ENCODE measurements around the gene CYP2S1.

CYP2S1 gene

GRCh38 chr19:41205995-41206394 lies 13.0 kb downstream of the CYP2S1 start:
- Histone ChIP-seq H3K79me2 (ENCODE audit: low read length) (no peaks in the 10 kb centered on the region), H3K9ac (ENCODE audit: low read length) (no peak overlapping the region), H3K9me3 (ENCODE audit: insufficient read depth, low read length) (no peaks in the 10 kb centered on the region), H4K20me1 (ENCODE audit: insufficient read depth, low read length) (no peaks in the 10 kb centered on the region), H3K27me3 (ENCODE audit: low read depth, low read length) (0 out of 2 replicates have a peak, but pooled peaks cover 3% of the 10 kb centered on the region), H3K27ac (ENCODE audit: low read length) (no peak overlapping the region), H2AFZ (ENCODE audit: low read depth, low read length) (0 out of 2 replicates have a peak overlapping the region, but pooled peaks have one; percentile 52), H3K4me3 (ENCODE audit: low read length) (no peak overlapping the region), H3K4me1 (ENCODE audit: low read length) (no peaks in the 10 kb centered on the region), H3K4me2 (ENCODE audit: low read length) (no peak overlapping the region), H3K36me3 (replicated peaks; ENCODE audit: low read depth, low read length) (no peaks in the 10 kb centered on the region)
- TF ChIP-seq EZH2phosphoT487 (IDR thresholded peaks at IDR 0.05; ENCODE audit: low read depth) (no peak), CTCF (IDR thresholded peaks at IDR 0.05; ENCODE audit: low read depth, low read length) (peak; percentile 32)

- TF ChIP-seq EZH2phosphoT487 (IDR thresholded peaks at IDR 0.05; ENCODE audit: low read depth) (no peak), CTCF (IDR thresholded peaks at IDR 0.05; ENCODE audit: low read depth, low read length) (no peak)
- Histone ChIP-seq H3K27ac (ENCODE audit: low read length) (no peak overlapping the region), H3K4me3 (ENCODE audit: low read length) (no peak overlapping the region), H3K4me2 (ENCODE audit: low read length) (no peak overlapping the region), H3K79me2 (ENCODE audit: low read length) (no peaks in the 10 kb centered on the region), H3K4me1 (ENCODE audit: low read length) (no peaks in the 10 kb centered on the region), H3K9me3 (ENCODE audit: insufficient read depth, low read length) (no peaks in the 10 kb centered on the region), H3K27me3 (ENCODE audit: low read depth, low read length) (no peaks in the 10 kb centered on the region), H4K20me1 (ENCODE audit: insufficient read depth, low read length) (no peaks in the 10 kb centered on the region), H2AFZ (ENCODE audit: low read depth, low read length) (no peak overlapping the region), H3K9ac (ENCODE audit: low read length) (no peak overlapping the region), H3K36me3 (replicated peaks; ENCODE audit: low read depth, low read length) (no peaks in the 10 kb centered on the region)
These were observed 13.4 kb downstream of the CYP2S1 start for GRCh38 chr19:41206456-41206855.

- no peaks in the 10 kb centered on the region for H3K36me3 ChIP-seq (replicated peaks; ENCODE audit: low read depth, low read length)
- H3K9me3 ChIP-seq (ENCODE audit: insufficient read depth, low read length), result no peaks in the 10 kb centered on the region
- TF ChIP-seq EZH2phosphoT487 (IDR thresholded peaks at IDR 0.05; ENCODE audit: low read depth) (no peak), CTCF (IDR thresholded peaks at IDR 0.05; ENCODE audit: low read depth, low read length) (no peak)
- H4K20me1 ChIP-seq (ENCODE audit: insufficient read depth, low read length), result no peaks in the 10 kb centered on the region
- H3K4me1 ChIP-seq (ENCODE audit: low read length), result no peaks in the 10 kb centered on the region
- no peak overlapping the region for H3K9ac ChIP-seq (ENCODE audit: low read length)
- no peaks in the 10 kb centered on the region for H3K79me2 ChIP-seq (ENCODE audit: low read length)
- H3K27ac ChIP-seq (ENCODE audit: low read length), result no peak overlapping the region
- no peak overlapping the region for H3K4me2 ChIP-seq (ENCODE audit: low read length)
- H3K4me3 ChIP-seq (ENCODE audit: low read length), result no peak overlapping the region
- H3K27me3 ChIP-seq (ENCODE audit: low read depth, low read length), result no peaks in the 10 kb centered on the region
- no peak overlapping the region for H2AFZ ChIP-seq (ENCODE audit: low read depth, low read length)
These were observed 14.1 kb downstream of the CYP2S1 start for GRCh38 chr19:41206926-41207750.

GRCh38 chr19:41214161-41214560 lies 21.1 kb downstream of the CYP2S1 start:
- no peaks in the 10 kb centered on the region; the same call in 1 of the 2 replicates for H3K27me3 ChIP-seq (ENCODE audit: low read depth, low read length)
- H3K27ac ChIP-seq (ENCODE audit: low read length), result no peak overlapping the region
- no peak overlapping the region for H2AFZ ChIP-seq (ENCODE audit: low read depth, low read length)
- H3K4me2 ChIP-seq (ENCODE audit: low read length), result no peak overlapping the region
- no peaks in the 10 kb centered on the region for H3K36me3 ChIP-seq (replicated peaks; ENCODE audit: low read depth, low read length)
- no peaks in the 10 kb centered on the region for H3K9me3 ChIP-seq (ENCODE audit: insufficient read depth, low read length)
- no peak overlapping the region for H3K4me3 ChIP-seq (ENCODE audit: low read length)
- no peak overlapping the region for H3K9ac ChIP-seq (ENCODE audit: low read length)
- H3K4me1 ChIP-seq (ENCODE audit: low read length), result no peaks in the 10 kb centered on the region
- no peaks in the 10 kb centered on the region for H3K79me2 ChIP-seq (ENCODE audit: low read length)
- H4K20me1 ChIP-seq (ENCODE audit: insufficient read depth, low read length), result no peaks in the 10 kb centered on the region
- TF ChIP-seq EZH2phosphoT487 (IDR thresholded peaks at IDR 0.05; ENCODE audit: low read depth), result no peak
- no peak for TF ChIP-seq CTCF (IDR thresholded peaks at IDR 0.05; ENCODE audit: low read depth, low read length)

Measured in OCI-LY3 (cell line).